Heart left ventricle (tissue), 13 donors: ENCODE measurements around the gene PRXL2A.

ENCODE experiments used
- POLR2A ChIP-seq, 2 donors: fragments of 450-650 bp; IDR thresholded peaks; one replicate each; pipeline ENCODE4 v1.6.1; 2017; ENCODE audit warnings: antibody characterized with exemption in 2 of 2, mild to moderate bottlenecking in 2 of 2, moderate library complexity in 2 of 2
- TF ChIP-seq, protein P1 (sequence below), 12 donors: fragments of 200-600 bp; sonication (generic) in 4 of 12; IDR thresholded peaks; one replicate each; pipeline versions ENCODE4 v1.5.0 to v1.8.0; 2018 to 2022; ENCODE audit warnings: antibody characterized with exemption in 12 of 12, mild to moderate bottlenecking in 5 of 12
- donor health status: ischemic (EF 13 %, LVEDD 7.1; RV severe dilation, severe dysfunction).
- donor health status: DM: no; HTN: yes; CAD: no.
- donor health status: DM: no; HTN: no; CAD: no.
- donor health status: ischemic (EF 25% LVEDD 6.9; RV normal size, moderate dysfunction).
- donor health status: ischemic (EF 25% LVEDD 5.7; RV mildly dilated, moderate dysfunction).
- donor health status: ischemic (EF 35%, LVEDD 5.7; RV mildly dilated, moderate dysfunction).
- donor health status: nonischemic (EF 11% LVEDD 7.7; RV severe dilation, severe dysfunction).
- donor health status: DM: yes; HTN: yes; CAD: no.
- donor health status: PGD.
- donor health status: ischemic (EF 29% LVEDD 5.4; RV normal size, mild dysfunction).
- donor health status: nonischemic (EF 23%, LVEDD 6.1; RV moderate dilation, normal function).

DNA sequence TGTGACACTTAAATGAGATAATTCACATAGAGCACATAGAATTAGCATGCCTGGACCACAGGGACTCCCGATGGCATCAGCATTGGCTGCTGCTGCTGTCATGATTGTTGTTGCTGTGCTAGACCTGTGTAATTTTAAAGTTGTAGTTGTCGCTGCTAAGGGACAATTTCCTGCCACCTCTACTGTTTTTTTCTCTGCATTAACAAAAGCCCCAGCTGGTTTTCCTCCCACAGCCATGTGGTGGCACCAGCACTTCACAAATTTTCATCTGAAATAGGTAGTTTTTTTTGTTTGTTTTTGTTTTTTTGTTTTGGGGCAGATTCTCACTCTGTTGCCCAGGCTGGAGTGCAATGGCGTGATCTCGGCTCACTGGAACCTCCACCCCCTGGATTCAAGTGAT, 25.4 kb upstream of the PRXL2A start:
- TF ChIP-seq, protein P1, sequence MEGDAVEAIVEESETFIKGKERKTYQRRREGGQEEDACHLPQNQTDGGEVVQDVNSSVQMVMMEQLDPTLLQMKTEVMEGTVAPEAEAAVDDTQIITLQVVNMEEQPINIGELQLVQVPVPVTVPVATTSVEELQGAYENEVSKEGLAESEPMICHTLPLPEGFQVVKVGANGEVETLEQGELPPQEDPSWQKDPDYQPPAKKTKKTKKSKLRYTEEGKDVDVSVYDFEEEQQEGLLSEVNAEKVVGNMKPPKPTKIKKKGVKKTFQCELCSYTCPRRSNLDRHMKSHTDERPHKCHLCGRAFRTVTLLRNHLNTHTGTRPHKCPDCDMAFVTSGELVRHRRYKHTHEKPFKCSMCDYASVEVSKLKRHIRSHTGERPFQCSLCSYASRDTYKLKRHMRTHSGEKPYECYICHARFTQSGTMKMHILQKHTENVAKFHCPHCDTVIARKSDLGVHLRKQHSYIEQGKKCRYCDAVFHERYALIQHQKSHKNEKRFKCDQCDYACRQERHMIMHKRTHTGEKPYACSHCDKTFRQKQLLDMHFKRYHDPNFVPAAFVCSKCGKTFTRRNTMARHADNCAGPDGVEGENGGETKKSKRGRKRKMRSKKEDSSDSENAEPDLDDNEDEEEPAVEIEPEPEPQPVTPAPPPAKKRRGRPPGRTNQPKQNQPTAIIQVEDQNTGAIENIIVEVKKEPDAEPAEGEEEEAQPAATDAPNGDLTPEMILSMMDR (IDR thresholded peaks at IDR 0.05): peak; percentile 57 to 79 (median 72)
- TF ChIP-seq POLR2A (IDR thresholded peaks at IDR 0.05): no peak
